HG02884 (cell line): ENCODE results near the gene TMEM175.

Experiments
- ATAC-seq: cut with Tn5 transposase; IDR thresholded peaks from one replicate; pipeline ENCODE4 v1.9.1; 2021; ENCODE audit warnings: mild to moderate bottlenecking, moderate library complexity; ENCODE audit not compliant: unreplicated experiment

TMEM175 gene, protein sequence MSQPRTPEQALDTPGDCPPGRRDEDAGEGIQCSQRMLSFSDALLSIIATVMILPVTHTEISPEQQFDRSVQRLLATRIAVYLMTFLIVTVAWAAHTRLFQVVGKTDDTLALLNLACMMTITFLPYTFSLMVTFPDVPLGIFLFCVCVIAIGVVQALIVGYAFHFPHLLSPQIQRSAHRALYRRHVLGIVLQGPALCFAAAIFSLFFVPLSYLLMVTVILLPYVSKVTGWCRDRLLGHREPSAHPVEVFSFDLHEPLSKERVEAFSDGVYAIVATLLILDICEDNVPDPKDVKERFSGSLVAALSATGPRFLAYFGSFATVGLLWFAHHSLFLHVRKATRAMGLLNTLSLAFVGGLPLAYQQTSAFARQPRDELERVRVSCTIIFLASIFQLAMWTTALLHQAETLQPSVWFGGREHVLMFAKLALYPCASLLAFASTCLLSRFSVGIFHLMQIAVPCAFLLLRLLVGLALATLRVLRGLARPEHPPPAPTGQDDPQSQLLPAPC

DNA sequence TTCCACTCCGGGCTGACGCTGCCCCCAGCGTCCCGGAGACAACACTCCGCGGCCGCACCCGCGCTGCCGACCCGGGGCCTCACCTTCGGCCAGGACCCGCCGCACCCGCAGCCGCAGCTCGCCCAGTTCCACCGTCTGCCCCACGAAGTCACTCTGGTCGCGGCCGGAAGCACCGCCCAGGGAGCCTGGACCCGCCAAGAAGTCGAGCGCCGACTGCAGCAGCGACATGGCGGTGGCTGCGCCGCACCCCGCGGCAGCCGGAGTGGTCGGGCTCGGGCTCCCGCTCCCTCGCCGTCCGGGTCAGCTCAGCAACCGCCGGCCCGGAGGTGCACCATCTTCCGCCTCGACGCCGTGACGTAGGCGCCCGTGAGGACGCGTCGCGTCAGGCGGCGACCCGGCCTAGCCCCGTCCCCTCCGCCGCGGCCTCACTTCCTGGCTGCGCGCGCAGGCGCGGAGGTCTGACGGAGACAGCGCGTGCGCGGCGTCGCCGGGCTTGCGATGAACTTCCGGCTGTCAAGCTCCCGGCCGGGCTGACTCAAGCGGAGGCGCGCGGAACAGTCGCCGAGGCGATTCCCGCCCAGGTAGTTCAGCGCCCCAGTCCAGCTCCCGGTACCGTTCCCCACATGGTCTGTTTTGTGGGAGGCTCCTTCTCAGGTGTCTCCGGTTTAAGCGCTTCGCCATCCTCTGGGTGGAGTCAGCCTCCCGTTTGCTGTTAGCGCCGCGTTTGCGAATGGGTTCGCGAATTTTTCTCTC lies at the start of gene TMEM175, which contains the start of gene GAK:
TMEM175 (plus strand) TSS at position 501 of the 753 bp plus-strand sequence. CDS start 15,280 bp downstream, outside the sequence.
GAK (minus strand) TSS at position 357 of the 753 bp plus-strand sequence; CDS start at position 228, 129 bp downstream.
- ATAC-seq: peak; percentile 85

DNA sequence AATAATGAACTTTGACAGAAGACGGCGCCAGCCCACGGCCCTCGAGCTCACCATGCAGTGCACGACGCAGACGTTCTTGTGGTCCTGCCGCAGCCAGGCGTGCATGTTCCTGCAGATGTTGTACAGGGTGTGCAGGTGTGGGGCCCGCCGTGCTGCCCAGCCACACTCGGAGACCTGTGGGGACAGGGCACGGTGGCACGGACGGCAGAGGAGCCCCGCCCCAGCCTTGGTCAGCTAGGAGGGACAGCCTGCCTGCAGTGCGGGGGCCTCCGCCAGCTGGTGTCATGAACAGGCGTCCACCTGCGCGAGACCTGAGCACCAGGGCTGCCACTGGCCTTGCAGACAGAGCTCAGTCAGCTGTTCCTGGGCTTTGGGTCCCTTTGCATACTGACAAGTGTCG lies 49.6 kb upstream of the TMEM175 start:
- ATAC-seq: no peak

DNA sequence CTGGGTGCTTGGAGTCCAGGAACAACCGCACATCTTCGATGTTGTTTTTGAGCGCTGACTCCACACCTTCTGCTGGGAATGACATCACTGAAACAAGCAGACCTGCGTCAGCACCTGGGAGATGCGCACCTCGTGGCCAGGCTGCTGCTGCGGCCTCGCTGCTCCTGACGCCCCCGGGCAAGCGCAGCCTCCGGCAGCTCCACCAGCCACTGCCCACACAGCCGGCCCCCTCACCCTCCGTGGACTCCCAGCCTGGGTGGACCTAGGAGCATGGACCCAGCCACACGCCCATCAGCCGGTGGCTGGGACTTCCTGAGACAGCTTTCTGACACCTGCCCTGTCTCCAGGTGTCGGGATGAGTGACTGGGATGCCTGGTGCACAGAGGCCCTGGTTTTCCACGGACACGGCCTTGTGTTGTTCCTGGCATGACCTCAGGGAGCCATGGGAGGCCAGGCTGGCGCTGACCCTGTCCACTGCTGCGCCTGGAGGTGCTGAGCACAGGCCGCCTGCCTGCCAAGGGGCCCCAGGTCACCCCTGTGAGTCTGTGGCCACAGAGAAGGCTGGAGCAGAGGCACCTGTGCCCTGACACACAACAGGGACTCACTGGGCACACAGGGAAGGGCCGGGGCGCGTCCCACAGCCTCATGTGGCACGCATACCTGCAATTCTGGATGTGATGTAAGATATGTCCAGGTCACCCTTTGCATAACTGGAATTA lies 48.7 kb upstream of the TMEM175 start:
- ATAC-seq: no peak

DNA sequence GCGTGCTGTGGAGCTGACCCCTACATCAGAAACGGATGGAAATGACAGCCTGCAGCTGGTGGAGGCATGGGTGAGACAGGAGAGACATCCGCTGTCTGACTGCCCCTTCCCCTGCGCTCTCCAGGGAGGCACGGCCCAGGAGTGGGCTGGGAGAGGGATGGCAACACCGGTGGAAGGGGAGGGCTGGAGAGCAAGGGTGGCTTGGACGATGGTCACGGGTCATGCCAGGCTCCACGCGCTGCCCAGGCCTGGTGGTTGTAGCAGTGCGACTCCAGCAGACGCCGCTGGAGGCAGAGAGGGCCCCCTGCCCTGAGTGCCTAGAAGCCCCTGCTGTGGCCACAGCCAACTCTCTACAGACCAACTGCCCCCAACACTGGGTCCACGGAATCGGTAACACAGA lies 48.0 kb upstream of the TMEM175 start:
- ATAC-seq: no peak

DNA sequence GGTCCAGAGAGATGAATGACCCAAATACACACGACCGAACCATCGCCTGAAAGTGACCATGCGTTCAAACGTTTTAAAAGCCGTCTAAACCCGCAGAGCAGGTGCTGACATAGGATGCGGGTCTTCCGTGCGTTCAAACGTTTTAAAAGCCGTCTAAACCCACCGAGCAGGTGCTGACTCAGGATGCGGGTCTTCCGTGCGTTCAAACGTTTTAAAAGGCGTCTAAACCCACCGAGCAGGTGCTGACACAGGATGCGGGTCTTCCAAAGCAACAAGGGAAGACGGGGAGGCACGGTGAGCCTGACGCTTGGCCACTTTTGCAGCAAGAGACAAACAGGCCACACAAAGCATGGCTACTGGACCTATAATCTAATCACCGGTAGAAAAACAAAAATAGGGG lies 47.4 kb upstream of the TMEM175 start:
- no peak for ATAC-seq

DNA sequence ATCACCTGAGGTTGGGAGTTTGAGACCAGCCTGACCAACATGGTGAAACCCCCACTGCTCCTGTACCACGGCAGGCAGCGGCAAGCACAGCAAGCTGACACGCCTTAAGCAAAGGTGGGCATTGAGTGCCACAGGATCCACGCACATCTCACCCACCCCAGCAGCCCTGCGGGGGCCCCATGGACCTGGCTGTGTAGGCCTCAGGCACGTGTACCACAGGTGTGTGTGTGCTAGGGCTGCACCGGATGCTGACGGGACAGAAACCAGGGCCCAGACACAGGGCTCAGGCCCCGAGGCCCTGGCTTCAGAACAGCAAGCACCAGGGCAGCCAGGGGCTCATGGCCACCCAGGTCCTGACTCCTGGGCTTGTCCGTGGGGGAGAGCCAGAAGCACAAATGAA lies 46.9 kb upstream of the TMEM175 start:
- no peak for ATAC-seq

DNA sequence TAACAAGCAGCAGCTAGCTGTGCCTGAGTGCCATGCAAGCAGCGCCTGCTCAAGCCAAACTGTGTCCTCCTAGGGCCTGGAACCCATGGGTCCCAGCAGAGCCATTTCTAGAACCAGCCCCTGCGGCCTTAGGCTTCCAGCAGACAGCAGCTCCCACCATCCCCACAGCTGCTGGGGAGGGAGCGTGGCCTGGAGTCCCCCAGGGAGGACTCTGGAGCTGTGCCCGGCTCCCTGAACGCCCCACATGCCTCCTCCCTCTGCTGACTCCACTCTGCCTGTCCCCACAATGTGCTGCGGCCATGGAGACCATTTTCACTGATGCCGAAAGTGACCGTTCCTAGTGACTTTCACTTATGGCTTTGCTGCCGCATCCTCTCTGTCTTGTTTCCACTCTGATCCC lies 46.0 kb upstream of the TMEM175 start:
- no peak for ATAC-seq

DNA sequence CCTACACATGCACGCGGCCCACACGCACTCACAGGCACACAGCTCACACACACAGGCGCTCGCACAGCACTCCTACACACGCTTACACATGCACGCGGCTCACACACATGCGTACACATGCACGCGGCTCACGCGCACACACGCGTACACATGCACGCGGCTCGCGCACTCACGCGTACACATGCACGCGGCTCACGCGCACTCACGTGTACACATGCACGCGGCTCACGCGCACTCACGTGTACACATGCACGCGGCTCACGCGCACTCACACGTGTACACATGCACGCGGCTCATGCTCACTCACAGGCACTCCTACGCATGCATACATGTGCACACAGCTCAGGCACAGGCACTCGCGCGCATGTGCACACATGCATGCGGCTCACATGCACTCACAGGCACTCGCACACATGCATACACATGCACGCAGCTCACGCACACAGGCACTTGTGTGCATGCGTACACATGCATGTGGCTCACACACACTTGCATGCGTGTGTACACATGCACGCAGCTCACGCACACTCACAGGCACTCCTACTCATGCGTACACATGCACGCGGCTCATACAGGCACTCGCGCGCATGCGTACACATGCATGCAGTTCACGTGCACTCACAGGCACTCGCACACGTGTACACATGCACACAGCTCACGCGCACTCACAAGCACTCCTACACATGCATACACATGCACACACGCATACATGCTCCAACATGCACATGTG lies 45.1 kb upstream of the TMEM175 start:
- ATAC-seq: no peak

DNA sequence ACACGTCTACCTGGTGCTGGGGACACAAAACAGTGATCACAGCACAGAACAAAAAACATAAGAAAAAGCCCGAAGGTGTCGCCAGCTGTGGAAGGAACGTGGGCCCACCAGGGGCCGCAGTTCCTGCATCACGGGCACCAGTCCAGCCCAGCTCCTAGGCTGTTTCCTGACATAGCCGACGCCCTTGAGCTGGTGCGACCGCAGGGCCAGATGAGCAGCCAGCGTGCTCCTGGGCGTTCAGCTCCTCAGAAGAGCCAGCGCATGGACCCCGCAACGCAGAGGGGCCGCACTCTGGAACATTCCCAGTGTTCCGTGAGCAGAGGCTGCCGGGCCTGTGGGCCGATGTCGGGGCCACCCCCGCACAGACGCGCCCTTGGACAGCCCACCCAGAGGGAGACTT lies 44.2 kb upstream of the TMEM175 start:
- ATAC-seq: no peak

DNA sequence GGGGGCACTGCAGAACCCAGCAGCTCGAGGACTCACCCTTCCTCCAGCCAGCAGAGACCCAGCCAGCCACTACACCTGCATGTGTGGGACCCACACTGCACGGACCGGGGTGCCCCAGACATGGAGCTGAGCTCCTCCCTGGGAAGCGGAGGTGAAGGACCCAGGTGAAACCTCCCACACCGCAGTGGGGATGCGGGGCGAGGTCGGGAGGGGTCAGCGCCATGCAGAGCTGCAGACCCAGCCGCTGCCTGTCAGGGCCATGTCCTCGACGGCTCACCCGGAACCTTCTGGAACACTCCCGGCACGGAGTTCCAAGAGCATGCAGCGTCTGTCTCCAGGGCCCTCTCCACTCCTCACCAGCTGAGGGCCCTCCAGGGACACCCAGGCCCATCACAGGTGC lies 42.7 kb upstream of the TMEM175 start:
- no peak for ATAC-seq

DNA sequence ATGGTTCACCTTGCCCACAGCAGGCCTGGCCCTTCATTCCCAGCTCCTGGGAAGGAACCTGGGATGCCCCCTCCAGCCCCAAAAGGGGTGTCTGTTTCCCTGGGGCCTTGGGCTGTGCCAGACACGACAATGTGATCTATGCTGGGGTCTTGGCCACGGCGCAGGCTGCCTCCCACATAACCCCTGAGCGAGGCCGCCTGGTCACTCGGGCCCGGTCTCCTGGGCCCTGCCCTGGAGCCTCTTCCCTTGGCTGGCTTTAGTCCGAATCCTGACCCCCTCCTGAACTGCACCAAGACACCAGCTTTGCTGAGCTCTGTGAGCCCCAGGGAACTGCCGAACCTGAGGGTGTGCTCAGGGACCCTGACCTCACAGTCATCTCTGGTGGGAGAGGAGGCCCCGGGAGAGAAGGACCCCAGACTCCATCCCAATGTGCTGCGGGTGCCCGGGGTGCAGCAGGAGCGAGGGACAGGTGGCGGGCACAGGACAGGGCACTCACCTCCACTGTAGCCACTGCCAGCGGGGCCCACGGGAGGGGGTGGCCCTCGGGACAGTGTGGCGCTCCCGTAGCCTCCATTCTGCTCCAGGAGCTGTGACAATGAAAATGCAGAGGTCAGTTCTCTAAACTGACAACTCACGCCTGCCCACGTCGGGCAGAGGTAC lies 42.1 kb upstream of the TMEM175 start:
- ATAC-seq: no peak

DNA sequence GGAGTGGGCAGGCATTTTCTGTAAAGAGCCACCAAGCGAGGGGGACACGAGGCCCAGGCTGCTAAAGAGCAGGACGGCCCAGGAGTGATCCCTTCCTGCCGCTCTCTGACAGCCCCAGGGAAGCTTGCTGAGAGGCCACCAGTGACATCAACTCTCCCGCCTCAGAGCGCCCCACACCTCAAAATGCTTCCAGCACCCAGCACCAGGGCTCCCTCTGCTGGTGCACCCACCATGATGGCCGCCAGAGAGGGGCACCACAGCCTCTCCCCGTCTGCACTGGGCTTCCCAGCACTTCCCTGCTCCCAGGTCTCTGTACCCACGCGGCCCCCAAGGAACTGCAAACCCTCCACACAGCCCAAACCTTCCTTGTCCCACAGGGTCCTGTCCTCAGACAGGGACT lies 40.5 kb upstream of the TMEM175 start:
- ATAC-seq: no peak

DNA sequence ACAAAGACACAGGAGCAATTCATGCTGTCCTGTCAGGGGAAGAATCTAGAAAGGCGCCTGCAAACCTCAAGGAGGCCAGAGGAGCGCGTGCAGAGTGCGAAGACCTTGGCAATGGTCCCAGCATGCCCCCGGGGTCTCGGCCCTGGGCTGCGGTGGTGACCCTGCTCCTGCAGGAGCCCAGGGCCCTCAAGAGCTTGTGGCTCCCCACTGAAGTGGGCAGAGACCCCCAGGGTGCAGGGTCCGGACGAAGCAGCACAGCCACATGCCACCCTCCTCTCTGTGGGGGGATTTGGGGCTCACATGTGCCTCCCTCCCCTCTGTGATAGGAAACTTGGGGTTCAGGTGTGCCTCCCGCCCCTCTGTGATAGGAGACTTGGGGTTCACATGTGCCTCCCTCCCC lies 39.5 kb upstream of the TMEM175 start:
- ATAC-seq: no peak

DNA sequence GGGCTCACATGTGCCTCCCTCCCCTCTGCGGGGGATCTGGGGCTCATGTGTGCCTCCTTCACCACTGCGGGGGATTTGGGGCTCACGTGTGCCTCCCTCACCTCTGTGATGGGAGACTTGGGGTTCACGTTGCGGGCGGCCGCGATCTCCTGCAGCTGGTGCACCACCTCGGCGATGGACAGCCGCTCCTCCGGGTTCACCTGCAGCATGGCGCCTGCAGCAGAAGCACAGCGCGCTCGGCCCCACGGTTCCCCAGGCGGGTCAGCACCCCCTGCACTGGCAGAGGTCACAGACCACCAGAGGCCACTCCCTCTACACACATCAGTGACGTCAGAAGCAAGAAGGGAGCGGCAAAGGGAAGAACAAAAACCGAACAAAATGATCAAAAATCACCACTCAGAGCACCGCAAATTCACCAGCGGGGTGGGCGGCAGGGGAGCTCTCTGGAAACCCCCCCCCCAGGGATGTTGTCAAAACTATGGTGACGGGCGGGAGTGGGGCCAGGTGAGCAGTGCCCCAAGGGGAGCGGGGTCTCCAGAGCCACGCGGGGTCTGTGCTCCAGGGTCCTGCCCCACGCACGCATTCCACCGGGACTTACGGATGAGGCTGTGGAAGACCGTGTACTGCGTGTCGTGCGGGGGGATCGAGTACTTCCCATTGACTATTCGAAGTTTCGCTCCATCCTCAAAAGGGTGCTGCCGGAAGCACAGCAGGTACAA lies 38.8 kb upstream of the TMEM175 start:
- no peak for ATAC-seq

DNA sequence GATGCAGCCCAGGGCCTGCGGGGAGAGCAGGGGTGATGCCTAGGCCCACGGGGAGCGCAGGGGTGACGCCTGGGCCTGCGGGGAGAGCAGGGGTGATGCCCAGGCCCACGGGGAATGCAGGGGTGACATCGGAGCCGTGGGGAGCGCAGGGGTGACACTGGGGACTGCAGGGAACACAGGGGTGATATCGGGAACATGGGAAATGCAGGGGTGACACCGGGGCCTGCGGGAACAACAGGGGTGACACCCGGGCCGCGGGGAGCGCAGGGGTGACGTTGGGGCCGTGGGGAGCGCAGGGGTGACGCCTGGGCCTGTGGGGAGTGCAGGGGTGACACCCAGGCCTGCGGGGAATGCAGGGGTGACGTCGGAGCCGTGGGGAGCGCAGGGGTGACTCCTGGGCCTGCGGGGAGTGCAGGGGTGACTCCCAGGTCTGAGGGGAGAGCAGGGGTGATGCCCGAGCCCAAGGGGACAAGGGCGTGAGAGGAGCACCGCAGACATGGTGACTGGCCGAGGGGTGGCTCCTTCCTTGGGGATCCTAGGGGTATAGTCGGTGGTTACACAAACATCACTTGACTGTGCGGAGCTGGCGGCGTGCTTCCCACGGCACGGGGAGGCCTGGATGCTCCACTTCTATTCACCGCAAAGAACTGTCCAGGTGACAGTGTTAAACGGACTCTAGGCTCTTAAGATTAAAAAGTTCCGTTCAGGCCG lies 38.1 kb upstream of the TMEM175 start:
- ATAC-seq: no peak

DNA sequence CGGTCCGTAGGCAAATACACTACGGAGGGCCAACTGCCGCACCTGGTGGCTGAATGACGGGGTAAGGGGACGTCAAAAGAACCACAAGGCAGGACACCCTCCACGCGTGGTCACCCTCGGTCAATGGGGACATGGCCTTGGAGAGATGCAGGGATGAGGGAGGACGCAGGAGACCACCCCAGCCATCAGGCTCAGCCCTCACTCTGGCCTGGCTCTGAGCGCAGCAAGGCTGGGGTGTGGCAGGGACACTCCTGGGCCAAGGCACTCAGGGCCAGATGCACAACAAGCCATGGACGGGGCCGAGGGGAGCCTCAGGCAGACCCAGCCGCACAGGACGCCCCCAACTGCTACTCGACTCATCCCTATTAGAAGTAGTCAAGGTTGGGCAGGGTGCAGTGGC lies 36.7 kb upstream of the TMEM175 start:
- ATAC-seq: no peak

DNA sequence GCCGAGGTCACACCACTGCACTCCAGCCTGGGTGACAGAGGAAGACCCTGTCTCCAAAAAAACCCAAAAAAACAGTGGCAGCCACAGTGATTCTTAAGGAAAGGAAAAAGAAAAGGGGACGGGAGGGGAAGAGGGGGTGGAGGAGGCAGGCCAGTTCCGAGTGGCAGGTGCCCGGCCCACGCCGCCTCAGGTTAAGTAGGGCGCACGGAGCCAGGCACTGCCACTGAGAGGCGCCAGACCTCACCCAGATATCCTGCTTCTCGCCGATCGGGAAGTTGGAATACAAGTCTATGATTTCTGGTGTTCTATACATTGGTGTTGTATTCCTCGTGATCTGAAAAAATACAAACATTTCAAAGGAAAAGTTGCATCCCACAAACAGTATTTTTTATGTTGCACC lies 36.0 kb upstream of the TMEM175 start:
- no peak for ATAC-seq

DNA sequence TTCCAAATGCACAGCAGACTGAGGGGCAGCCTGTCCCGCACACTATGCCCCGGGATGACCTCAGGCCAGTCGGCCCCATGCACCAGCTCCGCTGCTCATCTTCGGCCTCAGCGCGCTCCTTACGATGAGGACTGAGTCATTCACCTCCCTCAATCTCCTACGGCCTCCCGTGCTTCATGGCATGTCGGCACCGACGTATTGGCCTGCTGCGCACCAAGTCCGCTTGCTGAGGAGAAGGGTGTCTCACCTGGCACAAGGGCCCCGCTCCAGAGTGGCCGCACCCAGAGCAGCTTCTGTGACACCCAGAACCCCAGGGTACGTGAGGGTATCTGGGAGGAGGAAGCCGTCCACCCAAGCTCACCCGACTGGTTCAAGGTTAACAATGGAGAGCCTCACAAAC lies 35.6 kb upstream of the TMEM175 start:
- ATAC-seq: no peak

DNA sequence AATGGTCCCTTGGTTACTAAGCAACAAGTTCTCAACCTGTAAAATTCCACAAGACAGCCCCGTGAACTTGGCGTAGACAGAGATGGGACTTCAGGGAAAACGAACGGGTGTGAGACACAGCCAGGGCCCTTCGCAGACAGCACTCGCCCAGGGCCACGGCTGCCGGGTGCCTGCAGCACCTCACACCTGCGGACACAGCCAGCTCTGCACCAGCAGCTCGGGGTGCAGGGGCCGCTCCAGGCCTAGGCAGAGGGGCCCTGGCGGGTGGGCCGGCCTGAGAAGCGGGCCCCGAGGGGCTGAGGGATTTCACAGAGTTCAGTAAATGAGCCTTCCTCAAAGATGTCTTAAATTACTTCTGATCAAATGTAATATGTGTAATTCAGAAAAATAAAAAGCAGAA lies 34.1 kb upstream of the TMEM175 start:
- no peak for ATAC-seq
